HG03139 (cell line): Measurements from ENCODE around the gene TTLL11.
"Not testable (repeated sequence)": the region's sequence is repeated elsewhere in the genome, so short reads cannot be mapped to it uniquely, and the experiment has no call there.

Experiments used
- ATAC-seq: cut with Tn5 transposase; IDR thresholded peaks from one replicate; pipeline ENCODE4 v1.9.1; 2021; ENCODE audit not compliant: unreplicated experiment

TTLL11 gene

GRCh38 chr9:122085260-122085659 is 7.8 kb downstream of the TTLL11 start:
- ATAC-seq: no peak

- ATAC-seq: no peak
These were observed 9.0 kb downstream of the TTLL11 start for GRCh38 chr9:122084026-122084675.

GRCh38 chr9:122080986-122081385 is 12.1 kb downstream of the TTLL11 start:
- no peak for ATAC-seq

- ATAC-seq: no peak
These were observed 14.6 kb downstream of the TTLL11 start for GRCh38 chr9:122078557-122078956.

GRCh38 chr9:122076773-122077172 is 16.3 kb downstream of the TTLL11 start:
- ATAC-seq: no peak

- no peak for ATAC-seq
These were observed 17.0 kb downstream of the TTLL11 start for GRCh38 chr9:122076117-122076516.

DNA sequence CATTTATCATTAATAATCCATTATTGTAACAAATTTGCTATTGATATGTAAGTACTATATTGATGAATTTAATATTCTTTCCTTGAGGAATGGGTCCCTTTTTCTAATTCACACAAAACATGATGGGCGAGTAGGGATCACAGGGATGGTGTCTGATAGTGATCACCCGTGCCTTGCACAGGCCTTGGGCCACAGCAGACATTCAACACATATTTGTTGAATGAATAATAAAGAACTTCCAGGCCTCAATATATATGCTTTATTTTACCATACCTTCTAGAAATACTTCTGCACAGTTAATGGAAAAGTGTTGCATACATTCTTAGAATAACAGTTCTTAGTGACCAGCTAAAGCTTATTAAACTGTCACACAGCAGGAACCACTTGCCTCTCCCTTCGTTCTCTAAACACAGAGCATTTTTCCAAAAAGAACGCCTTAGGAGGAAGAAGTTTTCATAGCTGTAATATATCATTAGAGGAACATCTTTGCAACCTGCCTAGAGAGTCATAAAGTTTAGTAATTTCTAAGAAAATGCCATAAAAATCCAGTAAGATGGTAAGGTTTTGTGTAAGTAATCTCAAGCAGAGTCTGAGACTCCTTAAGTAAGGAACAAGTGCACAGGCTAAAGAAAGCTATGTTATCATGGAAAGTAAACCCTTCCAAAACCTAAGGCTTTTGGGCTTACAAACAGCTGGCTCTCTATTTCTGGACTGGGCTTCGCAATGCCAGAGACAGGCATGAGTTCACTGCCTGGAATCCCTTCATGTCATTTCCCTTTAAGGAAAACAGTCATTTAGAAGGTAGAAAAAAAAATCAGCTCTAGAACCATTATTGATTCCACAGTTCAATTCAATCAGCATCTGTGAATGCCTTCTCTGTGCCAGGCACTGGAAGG is 17.7 kb downstream of the TTLL11 start:
- ATAC-seq: no peak

- no peak for ATAC-seq
These were observed 21.4 kb downstream of the TTLL11 start for GRCh38 chr9:122071715-122072114.

DNA sequence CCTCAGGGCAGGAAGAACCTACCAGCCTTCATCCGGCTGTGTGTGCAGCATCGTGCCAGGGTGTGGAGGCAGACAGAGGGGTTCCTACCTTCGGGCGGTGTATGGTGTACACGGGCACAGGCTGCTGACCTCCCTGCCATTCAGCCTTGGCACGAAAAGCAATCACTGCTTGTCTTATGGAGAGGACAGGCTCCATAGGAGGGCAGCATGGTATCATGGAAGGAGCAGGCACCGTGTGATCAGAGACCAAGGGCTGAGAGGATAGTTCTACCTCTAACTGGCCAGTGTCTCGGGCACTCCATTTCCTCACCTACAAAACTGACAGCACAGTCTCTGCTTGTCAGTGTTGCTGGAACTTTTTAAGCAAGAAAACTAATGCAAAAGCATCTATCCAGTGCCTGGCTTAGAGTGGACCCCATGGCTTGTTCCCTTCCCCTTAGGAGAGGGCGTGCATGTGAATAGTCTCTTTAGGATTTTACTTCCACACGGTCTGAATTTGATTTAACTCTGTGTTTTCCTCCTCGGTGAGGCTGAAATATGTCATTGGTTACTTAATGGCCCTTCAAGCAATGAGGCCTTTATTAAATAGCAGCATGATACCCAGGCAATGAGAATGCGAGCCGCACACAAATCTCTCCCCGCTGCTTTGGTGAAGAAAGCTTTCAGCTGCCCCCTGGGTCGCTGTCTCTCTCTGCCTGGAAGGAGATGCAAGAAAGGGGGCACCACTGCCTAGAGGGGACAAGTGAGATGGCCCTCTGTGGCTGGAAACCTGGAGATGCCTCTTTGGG is 22.2 kb downstream of the TTLL11 start:
- no peak for ATAC-seq

- ATAC-seq: not testable (repeated sequence)
These were observed 26.4 kb downstream of the TTLL11 start for GRCh38 chr9:122066680-122067079.

DNA sequence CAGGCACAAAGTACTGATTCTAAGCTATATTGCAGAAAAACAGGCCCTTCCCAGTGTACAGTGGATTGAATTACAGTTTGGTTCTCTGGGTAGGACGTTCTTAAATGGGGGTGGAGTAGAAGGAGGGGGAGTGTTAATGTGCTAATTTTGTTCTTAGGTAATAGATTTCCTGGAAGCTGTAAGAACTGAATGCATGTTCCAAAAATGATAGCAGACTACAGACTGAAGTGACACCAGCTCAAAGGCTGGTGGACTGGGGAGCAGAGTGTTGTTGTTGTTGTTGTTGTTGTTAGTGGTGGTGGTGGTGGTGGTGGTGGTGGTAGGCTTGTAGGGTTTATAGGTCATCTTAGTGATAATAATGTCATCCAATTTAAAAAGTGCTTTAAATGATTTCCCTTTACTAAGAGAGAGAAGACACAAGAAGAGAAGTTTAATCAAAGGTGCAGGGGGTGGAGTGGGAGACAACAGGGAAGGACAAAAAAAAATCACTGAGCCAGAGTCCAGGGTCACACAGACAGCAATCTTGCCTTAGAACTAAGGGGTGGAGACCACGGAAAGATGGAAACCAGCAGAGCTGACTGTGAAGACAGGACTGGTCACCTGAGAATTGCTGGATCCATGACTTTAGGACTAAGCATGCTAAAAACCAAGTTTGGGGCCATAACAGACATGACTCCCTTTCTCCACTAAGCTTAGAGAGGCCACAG is 27.0 kb downstream of the TTLL11 start:
- ATAC-seq: no peak

- no peak for ATAC-seq
These were observed 32.6 kb downstream of the TTLL11 start for GRCh38 chr9:122060481-122060880.

- no peak for ATAC-seq
These were observed 33.2 kb downstream of the TTLL11 start for GRCh38 chr9:122059955-122060324.

DNA sequence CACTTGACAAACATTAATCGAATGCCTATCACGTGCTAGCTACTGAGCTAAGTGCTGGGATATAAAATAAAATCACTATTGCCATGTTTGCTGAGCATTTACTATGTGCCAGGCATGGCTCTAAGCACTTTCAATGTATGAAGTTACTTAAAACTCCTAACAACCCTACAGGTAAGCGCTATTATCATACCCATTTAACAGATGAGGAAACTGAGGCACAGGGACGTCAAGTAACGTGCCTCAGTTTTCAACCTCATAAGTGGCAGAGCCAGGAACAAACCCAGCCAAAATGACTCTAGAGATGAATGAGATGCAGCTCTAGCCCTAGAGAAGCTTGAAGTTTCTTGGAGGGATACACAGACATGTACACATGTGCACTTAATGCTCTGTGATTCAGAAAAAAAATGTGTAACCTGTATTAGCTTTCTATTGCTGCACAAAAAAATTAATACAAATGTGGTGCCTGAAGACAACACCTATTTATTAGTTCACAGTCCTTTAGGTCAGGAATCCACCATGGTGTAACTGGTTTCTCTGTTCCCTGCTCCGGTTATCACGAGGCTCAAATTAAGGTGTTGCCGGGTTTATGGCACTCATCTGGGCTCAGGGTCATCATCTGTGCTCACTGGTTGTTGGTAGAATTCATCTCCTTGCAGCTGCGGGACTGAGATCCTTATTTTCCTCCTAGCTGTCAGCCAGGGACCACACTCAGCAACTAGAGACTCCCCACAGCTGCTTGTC is 33.7 kb downstream of the TTLL11 start:
- no peak for ATAC-seq

DNA sequence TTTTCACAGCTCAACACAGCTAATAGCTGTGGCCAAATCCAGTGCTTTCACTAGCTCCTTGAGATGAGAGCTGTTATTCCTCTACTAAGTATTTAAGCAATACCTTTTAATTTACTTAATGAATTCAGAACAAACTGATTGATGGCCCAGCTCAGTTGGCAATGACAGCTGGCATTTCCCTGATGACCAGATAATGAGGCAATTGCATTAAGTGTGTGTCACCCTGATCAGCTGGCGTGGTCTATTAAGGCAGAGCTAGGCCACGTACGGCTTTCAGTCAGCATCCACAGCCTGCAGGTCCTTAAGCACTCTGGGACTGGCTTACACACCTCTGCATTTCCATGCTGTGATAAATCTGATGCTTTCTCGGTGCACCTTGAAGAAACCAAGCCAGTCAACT is 34.4 kb downstream of the TTLL11 start:
- ATAC-seq: no peak

- no peak for ATAC-seq
These were observed 35.1 kb downstream of the TTLL11 start for GRCh38 chr9:122058051-122058450.

- ATAC-seq: no peak
These were observed 35.9 kb downstream of the TTLL11 start for GRCh38 chr9:122057211-122057610.

GRCh38 chr9:122056484-122056883 is 36.6 kb downstream of the TTLL11 start:
- no peak for ATAC-seq

DNA sequence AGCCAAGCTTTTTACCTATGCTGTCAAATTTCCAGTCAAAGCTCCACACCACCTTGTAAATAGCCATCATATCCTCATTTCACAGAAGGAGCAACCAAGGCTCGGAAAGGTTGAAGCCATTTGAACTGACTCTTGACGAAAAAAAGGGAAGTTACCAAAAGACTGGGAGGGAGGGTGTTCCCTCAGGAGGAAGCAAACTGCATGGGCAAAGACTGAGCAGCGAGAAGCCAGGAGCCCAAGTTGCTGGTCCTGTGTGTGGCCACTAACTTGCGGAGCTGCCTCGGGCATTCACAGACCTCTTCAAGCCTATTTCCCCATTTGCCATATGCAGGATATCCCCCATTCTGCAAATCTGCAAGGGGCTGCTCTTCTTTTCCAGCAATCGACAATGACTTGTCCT is 37.4 kb downstream of the TTLL11 start:
- no peak for ATAC-seq

- ATAC-seq: no peak
These were observed 39.3 kb downstream of the TTLL11 start for GRCh38 chr9:122053567-122054350.
